ENCODE data around the gene RTN1. TPM values are rescaled to one million over a fixed set of nuclear protein-coding genes. Genes with fewer than 3 reads are reported as not detected.

Gene RTN1
- total and polyA plus RNA-seq, 10 of the 15 experiments (the other 5 are each of a cell fraction or from before 2014, with no cell fraction given) = 0.03 to 0.55 (median 0.13) TPM; not detected in 4

- no peaks in the 10 kb centered on the region for H4K20me1 ChIP-seq (ENCODE audit: control insufficient read depth, insufficient read depth)
- H3K27ac ChIP-seq (ENCODE audit: control insufficient read depth, insufficient read depth) = no peak overlapping the region
- no peaks in the 10 kb centered on the region; a peak in 1 of 4 replicates for H3K27me3 ChIP-seq (replicated peaks in 1 of 2; ENCODE audit: control insufficient read depth in 2 of 2, insufficient read depth in 2 of 2, low read length in 1 of 2)
- no peaks in the 10 kb centered on the region for H3K36me3 ChIP-seq (ENCODE audit: control insufficient read depth in 2 of 2, insufficient read depth in 2 of 2, low read length in 1 of 2)
- ChIA-PET RAD21 (ENCODE audit: unreplicated experiment) (no interaction called here), SMC1A (ENCODE audit: uncharacterized antibody, unreplicated experiment) (no interaction called here), POLR2A (no interaction called here), CTCF (interaction anchor here (1.2 kb wide), 1 partner anchor 12 kb away, joined by 3 read pairs; no protein-coding TSS in a partner anchor)
- H3K9me3 ChIP-seq (replicated peaks; ENCODE audit: control insufficient read depth, insufficient read depth, low read length) = no peaks in the 10 kb centered on the region
- BruUV-seq (replicated peaks) = no TSS peak
- H3K9ac ChIP-seq (ENCODE audit: control insufficient read depth, insufficient read depth, low read length) = no peak overlapping the region
- no peaks in the 10 kb centered on the region for H3K79me2 ChIP-seq (ENCODE audit: control insufficient read depth, insufficient read depth, low read length)
- in situ Hi-C loops (cut with MboI) (no loop called here), intact Hi-C loops (cut with micrococcal nuclease; ENCODE audit: unreplicated experiment) (no loop called here)
- no peaks in the 10 kb centered on the region for H3K4me1 ChIP-seq (ENCODE audit: control insufficient read depth, insufficient read depth, low read length)
- no peak overlapping the region for H3K4me3 ChIP-seq
- TF ChIP-seq KAT2A (conservative IDR thresholded peaks at IDR 0.05; ENCODE audit: control insufficient read depth, low read depth, low read length) (no peak), JUNB (IDR thresholded peaks at IDR 0.05) (no peak), HDAC6 (IDR thresholded peaks at IDR 0.05; ENCODE audit: unreplicated experiment) (no peak), MXI1 (IDR thresholded peaks at IDR 0.05; ENCODE audit: low read depth, low read length) (no peak), CHD4 (IDR thresholded peaks at IDR 0.05) (no peak), CBFB (IDR thresholded peaks at IDR 0.05; ENCODE audit: low read depth) (no peak), NFXL1 (IDR thresholded peaks at IDR 0.05; ENCODE audit: borderline replicate concordance) (no peak), SMARCA5 (IDR thresholded peaks at IDR 0.05) (no peak), ZBED1 (IDR thresholded peaks at IDR 0.05; ENCODE audit: borderline replicate concordance) (no peak), CUX1 (IDR thresholded peaks at IDR 0.05; ENCODE audit: insufficient replicate concordance, low read depth, low read length) (no peak), RB1 (IDR thresholded peaks at IDR 0.05; ENCODE audit: borderline replicate concordance) (no peak), ATF7 (IDR thresholded peaks at IDR 0.05; ENCODE audit: low read depth) (no peak), ESRRA (IDR thresholded peaks at IDR 0.05; ENCODE audit: low read length) (no peak), KDM1A (IDR thresholded peaks at IDR 0.05; ENCODE audit: borderline replicate concordance) (no peak), ASH2L (IDR thresholded peaks at IDR 0.05; ENCODE audit: borderline replicate concordance, low read depth) (no peak)
- 50% methylated on average over 7 of the region's 7 CpGs for WGBS (ENCODE audit: insufficient coverage, insufficient replicate concordance, low lambda C conversion rate, missing lambda C conversion rate)
- no peak overlapping the region for H2AFZ ChIP-seq (ENCODE audit: control insufficient read depth, low read depth, low read length)
- ATAC-seq (no peak), DNase-seq (ENCODE audit: low read depth, low spot score) (no peak), FAIRE-seq (no peak)
- no peak overlapping the region for H3K4me2 ChIP-seq (ENCODE audit: control insufficient read depth, insufficient read depth)
Observed at GRCh38 chr14:59803052-59803540, 67.5 kb downstream of the RTN1 start.
